Breast epithelium (tissue), 3 donors: ENCODE measurements around the gene PDLIM7.

Experiments used
- CTCF ChIP-seq, 3 donors: fragments of 450-650 bp; IDR thresholded peaks; one replicate each; pipeline ENCODE4 v1.5.1; 2016 to 2017; ENCODE audit warnings: antibody characterized with exemption in 3 of 3, mild to moderate bottlenecking in 3 of 3, moderate library complexity in 3 of 3
- POLR2A ChIP-seq: fragments of 450-650 bp; IDR thresholded peaks from one replicate; pipeline ENCODE4 v1.6.1; 2016; ENCODE audit warnings: antibody characterized with exemption, mild to moderate bottlenecking, moderate library complexity

- TF ChIP-seq CTCF (IDR thresholded peaks at IDR 0.05) (peak; percentile 87 to 97 (median 94)), POLR2A (no peak)
Measured at GRCh38 chr5:177454397-177455035, 42.9 kb downstream of the PDLIM7 start.
